ENCODE measurements around the gene PAPPA2. TPM values are rescaled to one million over a fixed set of nuclear protein-coding genes. Genes with fewer than 3 reads are reported as not detected.

PAPPA2 gene
- total and polyA plus RNA-seq, 2 of the 8 experiments (the other 6 are each of a cell fraction or from before 2014, with no cell fraction given), result 0.08 to 0.88 TPM

DNA sequence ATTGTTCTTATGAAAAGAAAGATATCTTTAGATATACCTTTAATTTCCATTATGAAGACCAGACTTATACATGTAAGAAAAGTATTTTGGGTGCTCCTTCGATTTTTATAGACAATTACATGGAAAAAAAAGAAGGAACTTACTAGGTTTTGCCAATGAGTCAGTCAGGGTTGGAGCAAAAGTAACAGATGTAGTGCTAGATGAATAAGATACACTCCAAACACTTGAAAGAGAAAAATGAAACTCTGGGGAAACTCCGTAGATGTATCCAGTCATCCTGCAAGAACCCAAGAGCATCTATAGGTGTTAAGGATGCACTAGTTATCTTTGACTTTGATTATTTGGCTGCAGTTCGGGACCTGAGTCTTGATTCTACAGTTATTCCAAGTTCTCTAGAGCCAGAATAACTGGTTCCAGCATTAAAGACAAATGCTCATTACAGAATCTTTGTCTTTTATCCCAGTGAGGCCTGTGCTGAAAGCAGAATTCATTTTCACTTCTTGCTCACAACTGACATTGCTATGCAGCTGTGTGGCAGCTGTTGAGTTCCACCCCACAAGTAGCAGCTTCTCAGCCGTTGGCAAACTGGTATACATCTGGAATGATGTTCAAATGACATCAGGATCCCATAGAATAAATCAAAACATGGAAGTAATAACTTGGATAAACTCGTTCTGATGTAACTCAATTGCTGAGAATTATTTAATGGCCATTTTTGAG is 375.5 kb downstream of the PAPPA2 start:
- H3K9ac ChIP-seq (replicated peaks in 1 of 4; ENCODE audit: extremely low read depth in 1 of 4, low read depth in 3 of 4, low read length in 3 of 4), result no peak overlapping the region
- no peak overlapping the region for H2BK12ac ChIP-seq (ENCODE audit: low read depth, low read length)
- H3K9me3 ChIP-seq (ENCODE audit: insufficient read depth in 2 of 2, low read depth in 1 of 2, low read length in 1 of 2), result no peaks in the 10 kb centered on the region
- H2BK120ac ChIP-seq (replicated peaks; ENCODE audit: low read depth, low read length), result no peak overlapping the region
- H4K8ac ChIP-seq (ENCODE audit: extremely low read depth, insufficient read depth, low read length), result no peak overlapping the region
- H2AK5ac ChIP-seq (ENCODE audit: low read depth, low read length), result no peak overlapping the region
- no peak overlapping the region for H2BK5ac ChIP-seq (ENCODE audit: low read depth, low read length)
- no peak overlapping the region for H3K18ac ChIP-seq (ENCODE audit: extremely low read depth, low read length)
- DNase-seq (ENCODE audit: low read depth in 1 of 2, low spot score in 2 of 2), result no peak
- H3K4me1 ChIP-seq (replicated peaks in 1 of 4; ENCODE audit: control insufficient read depth in 3 of 4, insufficient read depth in 4 of 4, low read length in 3 of 4), result no peaks in the 10 kb centered on the region
- H3K27ac ChIP-seq (ENCODE audit: low read depth, low read length), result no peak overlapping the region
- CTCF ChIA-PET (ENCODE audit: partially characterized antibody), result interaction anchor here (1.4 to 9.0 kb wide), 3 partner anchors 147 to 281 kb away, joined by 5 to 88 read pairs (median 5); no protein-coding TSS in a partner anchor
- H3K23ac ChIP-seq (ENCODE audit: insufficient read length), result no peak overlapping the region
- no peak overlapping the region for H4K91ac ChIP-seq (replicated peaks; ENCODE audit: insufficient read length, low read length)
- H3K14ac ChIP-seq (ENCODE audit: insufficient read length), result no peak overlapping the region
- no peaks in the 10 kb centered on the region for H3K36me3 ChIP-seq (ENCODE audit: control insufficient read depth in 2 of 4, insufficient read depth in 4 of 4, low read length in 3 of 4)
- H2AFZ ChIP-seq (ENCODE audit: low read length), result no peak overlapping the region
- FAIRE-seq, result no peak
- 87% methylated on average over 5 of the region's 5 CpGs; no CpG with 5 or more reads in 1 of the 2 experiments for WGBS, 2 experiments (ENCODE audit: extremely low coverage in 1 of 2, insufficient coverage in 1 of 2, insufficient read length in 1 of 2, insufficient replicate concordance in 2 of 2, low coverage in 1 of 2, low lambda C conversion rate in 2 of 2, missing lambda C conversion rate in 1 of 2)
- no peaks in the 10 kb centered on the region for H3K79me2 ChIP-seq (ENCODE audit: control insufficient read depth in 1 of 2, insufficient read depth in 2 of 2, low read length in 2 of 2)
- H2BK15ac ChIP-seq (ENCODE audit: low read length), result no peak overlapping the region
- no peak overlapping the region for H3K4ac ChIP-seq (replicated peaks; ENCODE audit: insufficient read length, low read depth, low read length)
- H3K79me1 ChIP-seq (ENCODE audit: low read depth, low read length), result no peaks in the 10 kb centered on the region
- H2BK20ac ChIP-seq (ENCODE audit: low read length), result no peak overlapping the region
- POLR2A ChIA-PET (ENCODE audit: partially characterized antibody), result no interaction called here
- H4K20me1 ChIP-seq (replicated peaks in 1 of 2; ENCODE audit: control insufficient read depth in 1 of 2, insufficient read depth in 2 of 2, low read length in 2 of 2), result no peaks in the 10 kb centered on the region
- H3K56ac ChIP-seq (replicated peaks; ENCODE audit: insufficient read length, low read depth, low read length), result no peak overlapping the region
- H3K4me3 ChIP-seq (ENCODE audit: extremely low read depth in 1 of 4, insufficient read depth in 2 of 4, low read depth in 3 of 4, low read length in 4 of 4), result no peak overlapping the region
- H3K4me2 ChIP-seq (ENCODE audit: insufficient read depth in 1 of 2, low read depth in 2 of 2, low read length in 2 of 2), result no peak overlapping the region
- H3K27me3 ChIP-seq (replicated peaks in 1 of 4; ENCODE audit: control insufficient read depth in 3 of 4, extremely low read depth in 1 of 4, insufficient read depth in 3 of 4, low read length in 3 of 4), result no peaks in the 10 kb centered on the region
- no peaks in the 10 kb centered on the region for H3K23me2 ChIP-seq (ENCODE audit: low read depth, low read length)
- H4K5ac ChIP-seq (ENCODE audit: insufficient read length, low read depth, low read length), result no peak overlapping the region
- TF ChIP-seq BCL11A (IDR thresholded peaks at IDR 0.05; ENCODE audit: low read depth in 2 of 2, low read length in 2 of 2) (no peak), RXRA (IDR thresholded peaks at IDR 0.05; ENCODE audit: insufficient read depth, low read depth, low read length) (no peak), MAFK (IDR thresholded peaks at IDR 0.05; ENCODE audit: low read depth, low read length) (no peak), CREB1 (IDR thresholded peaks at IDR 0.05) (no peak), HDAC2 (IDR thresholded peaks at IDR 0.05; ENCODE audit: borderline replicate concordance in 1 of 2, low read depth in 2 of 2, low read length in 2 of 2) (no peak), ASH2L (IDR thresholded peaks at IDR 0.05; ENCODE audit: low read length) (no peak), PHF8 (conservative IDR thresholded peaks at IDR 0.05; ENCODE audit: low read depth, low read length) (no peak), SIRT6 (IDR thresholded peaks at IDR 0.05; ENCODE audit: low read length) (no peak)
- TF ChIP-seq, protein P1, sequence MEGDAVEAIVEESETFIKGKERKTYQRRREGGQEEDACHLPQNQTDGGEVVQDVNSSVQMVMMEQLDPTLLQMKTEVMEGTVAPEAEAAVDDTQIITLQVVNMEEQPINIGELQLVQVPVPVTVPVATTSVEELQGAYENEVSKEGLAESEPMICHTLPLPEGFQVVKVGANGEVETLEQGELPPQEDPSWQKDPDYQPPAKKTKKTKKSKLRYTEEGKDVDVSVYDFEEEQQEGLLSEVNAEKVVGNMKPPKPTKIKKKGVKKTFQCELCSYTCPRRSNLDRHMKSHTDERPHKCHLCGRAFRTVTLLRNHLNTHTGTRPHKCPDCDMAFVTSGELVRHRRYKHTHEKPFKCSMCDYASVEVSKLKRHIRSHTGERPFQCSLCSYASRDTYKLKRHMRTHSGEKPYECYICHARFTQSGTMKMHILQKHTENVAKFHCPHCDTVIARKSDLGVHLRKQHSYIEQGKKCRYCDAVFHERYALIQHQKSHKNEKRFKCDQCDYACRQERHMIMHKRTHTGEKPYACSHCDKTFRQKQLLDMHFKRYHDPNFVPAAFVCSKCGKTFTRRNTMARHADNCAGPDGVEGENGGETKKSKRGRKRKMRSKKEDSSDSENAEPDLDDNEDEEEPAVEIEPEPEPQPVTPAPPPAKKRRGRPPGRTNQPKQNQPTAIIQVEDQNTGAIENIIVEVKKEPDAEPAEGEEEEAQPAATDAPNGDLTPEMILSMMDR (IDR thresholded peaks at IDR 0.05; ENCODE audit: control extremely low read depth in 1 of 3, insufficient read depth in 1 of 3, low read depth in 1 of 3, low read length in 3 of 3), result no peak
